K562 (cell line): ENCODE measurements around the gene HK2. TPM values are rescaled to one million over a fixed set of nuclear protein-coding genes. Genes with fewer than 3 reads are reported as not detected.

ENCODE experiments used
- CHD1 ChIP-seq: fragments of 200-600 bp; sonication (generic); IDR thresholded peaks from one replicate; pipeline ENCODE4 v1.6.1; 2012; ENCODE audit warnings: mild to moderate bottlenecking, moderate library complexity, low read length, inconsistent platforms
- E2F8 ChIP-seq: fragments of 450-650 bp; IDR thresholded peaks from 2 replicates; pipeline ENCODE4 v1.7.1; 2018; ENCODE audit warnings: mild to moderate bottlenecking, low read depth; ENCODE audit not compliant: partially characterized antibody
- HIVEP1 ChIP-seq: fragments of 250-450 bp; sonication (Bioruptor Pico); IDR thresholded peaks from 2 replicates; pipeline ENCODE4 v1.4.0; 2020; ENCODE audit warnings: mild to moderate bottlenecking
- L3MBTL2 ChIP-seq: fragments of 450-650 bp; IDR thresholded peaks from 2 replicates; pipeline ENCODE4 v1.6.1; 2016; ENCODE audit warnings: mild to moderate bottlenecking, moderate library complexity
- MTA1 ChIP-seq: fragments of 450-650 bp; IDR thresholded peaks from 2 replicates; pipeline ENCODE4 v1.6.1; 2017; ENCODE audit warnings: borderline replicate concordance
- SIN3A ChIP-seq, 2 experiments: fragments of 150-350 bp in 1 of 2; IDR thresholded peaks; 2 replicates each; pipeline ENCODE4 v1.6.1; 2011 to 2016; ENCODE audit warnings: borderline replicate concordance in 2 of 2, low read depth in 2 of 2, low read length in 2 of 2, mild to moderate bottlenecking in 2 of 2, moderate library complexity in 2 of 2; ENCODE audit not compliant: control insufficient read depth in 1 of 2
- SIX5 ChIP-seq, 2 experiments: IDR thresholded peaks; 2 replicates each; pipeline ENCODE4 v1.6.1; 2011; ENCODE audit warnings: low read length in 2 of 2, borderline replicate concordance in 1 of 2, low read depth in 1 of 2, mild to moderate bottlenecking in 1 of 2, moderate library complexity in 1 of 2; ENCODE audit not compliant: insufficient read depth in 1 of 2
- TFAP4 ChIP-seq: sonication (generic); formaldehyde crosslinking; IDR thresholded peaks from 2 replicates; pipeline ENCODE4 v1.8.0; 2022; ENCODE audit warnings: missing genetic modification reagents, mild to moderate bottlenecking, moderate library complexity, borderline replicate concordance
- TRIM25 ChIP-seq: fragments of 450-650 bp; IDR thresholded peaks from 2 replicates; pipeline ENCODE4 v1.7.0; 2016; ENCODE audit warnings: borderline replicate concordance
- ZNF311 ChIP-seq: fragments of 250-450 bp; sonication (Bioruptor Pico); IDR thresholded peaks from 2 replicates; pipeline ENCODE4 v1.4.0; 2020; ENCODE audit warnings: mild to moderate bottlenecking, moderate library complexity
- ZNF407 ChIP-seq: fragments of 450-650 bp; IDR thresholded peaks from 2 replicates; pipeline ENCODE4 v1.6.1; 2016; ENCODE audit warnings: low read depth
- polyA plus RNA-seq, 8 experiments: library from polyadenylated mRNA; depleted of rRNA in 4 of 8; stranded (reverse) in 5 of 8; unstranded in 3 of 8; fragments of >200 nt; fragmentation: Nextera tagmentation in 2 of 8; fragmentation: Illumina TruSeq in 1 of 8; extraction: Ambion mirVana in 2 of 8; extraction: Trizol in 1 of 8; gene quantifications; 2 replicates each; pipeline versions ENCODE4 v1.2.1 to v1.2.3, GENCODE V29; 2011 to 2014; ENCODE audit warnings: inconsistent platforms in 1 of 8, missing spikeins in 1 of 8
- total RNA-seq, 7 experiments: library from RNA; depleted of rRNA in 6 of 7; stranded (reverse); fragments of >200 nt in 6 of 7; fragmentation: Illumina TruSeq in 2 of 7; extraction: Trizol in 2 of 7; gene quantifications; 2 replicates each; pipeline versions ENCODE4 v1.2.1 to v1.2.3, GENCODE V29; 2011 to 2021; ENCODE audit warnings: low replicate concordance in 1 of 7

HK2 gene
- total and polyA plus RNA-seq, 9 of the 15 experiments (the other 6 are each of a cell fraction or from before 2014, with no cell fraction given), result 4.7 to 56.0 (median 19.9) TPM

GRCh38 chr2:74862020-74862964 lies 28.4 kb downstream of the HK2 start (continued):
- no peak for TF ChIP-seq ZNF407
- TF ChIP-seq TRIM25, result no peak
- peak; percentile 72; the same call in 1 of the 2 replicates for TF ChIP-seq MTA1
- TF ChIP-seq CHD1, result no peak
- TF ChIP-seq HIVEP1, result no peak
- peak; percentile 46; the same call in 1 of the 2 replicates for TF ChIP-seq ZNF311 (CRISPR knock-in tag)
- no peak for TF ChIP-seq SIN3A (IDR thresholded peaks at IDR 0.05; ENCODE audit: borderline replicate concordance in 2 of 2, control insufficient read depth in 1 of 2, low read depth in 2 of 2, low read length in 2 of 2)
- no peak for TF ChIP-seq SIX5 (IDR thresholded peaks at IDR 0.05; ENCODE audit: borderline replicate concordance in 1 of 2, insufficient read depth in 1 of 2, low read depth in 1 of 2, low read length in 2 of 2)
- TF ChIP-seq L3MBTL2, result peak; percentile 94
- no peak for TF ChIP-seq TFAP4 (CRISPR knock-in tag)
- no peak for TF ChIP-seq E2F8
